ENCODE data around the gene SPNS3.

Gene SPNS3

DNA sequence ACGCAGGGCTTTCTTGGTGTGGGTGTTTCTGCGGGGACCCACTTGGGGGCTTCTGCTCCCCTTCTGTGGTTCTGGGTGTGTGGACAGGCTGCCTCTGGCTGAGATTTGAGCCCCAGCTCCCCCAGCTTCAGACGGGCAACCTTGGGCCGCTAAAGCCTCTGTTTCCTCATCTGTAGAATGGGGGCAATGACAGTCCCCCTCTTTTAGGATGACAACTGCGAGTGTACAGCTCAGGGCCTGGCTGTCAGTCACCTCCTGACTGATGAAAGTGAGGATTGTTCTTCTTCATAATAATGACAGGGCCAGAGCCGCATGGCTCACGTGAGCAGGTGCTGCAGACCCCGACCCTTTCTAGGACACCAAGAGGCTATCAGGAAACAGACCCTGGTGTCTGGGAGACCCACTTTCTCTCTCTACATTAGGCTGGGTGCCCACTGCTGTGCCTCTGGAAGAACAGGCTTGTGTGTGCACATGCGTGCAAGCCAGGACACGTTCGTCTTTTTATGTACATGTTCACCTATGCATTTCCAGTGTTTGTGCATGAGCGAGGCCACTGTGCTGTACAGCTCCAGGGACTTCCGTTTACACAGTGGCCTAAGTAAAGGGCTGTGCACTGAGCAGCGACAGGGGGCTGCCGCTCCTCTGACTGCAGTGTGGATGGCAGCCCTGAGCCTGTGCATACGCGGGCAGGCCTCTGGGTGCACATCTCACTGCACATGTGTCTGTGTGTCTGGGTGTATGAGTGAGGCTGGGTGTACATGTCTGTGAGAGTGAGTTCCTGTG lies 4.6 kb downstream of the SPNS3 start:
- no peaks in the 10 kb centered on the region for H3K27me3 ChIP-seq (ENCODE audit: control insufficient read depth, insufficient read depth, low read length)
- H3K9ac ChIP-seq (ENCODE audit: low read length) = no peak overlapping the region
- no peak overlapping the region for H3K27ac ChIP-seq (ENCODE audit: low read depth, low read length)
- no peaks in the 10 kb centered on the region for H3K4me1 ChIP-seq (ENCODE audit: control insufficient read depth, insufficient read depth, low read length)
- no peak overlapping the region for H3K4me3 ChIP-seq (ENCODE audit: low read length)
- no peaks in the 10 kb centered on the region for H3K36me3 ChIP-seq (ENCODE audit: control insufficient read depth, insufficient read depth, low read length)

DNA sequence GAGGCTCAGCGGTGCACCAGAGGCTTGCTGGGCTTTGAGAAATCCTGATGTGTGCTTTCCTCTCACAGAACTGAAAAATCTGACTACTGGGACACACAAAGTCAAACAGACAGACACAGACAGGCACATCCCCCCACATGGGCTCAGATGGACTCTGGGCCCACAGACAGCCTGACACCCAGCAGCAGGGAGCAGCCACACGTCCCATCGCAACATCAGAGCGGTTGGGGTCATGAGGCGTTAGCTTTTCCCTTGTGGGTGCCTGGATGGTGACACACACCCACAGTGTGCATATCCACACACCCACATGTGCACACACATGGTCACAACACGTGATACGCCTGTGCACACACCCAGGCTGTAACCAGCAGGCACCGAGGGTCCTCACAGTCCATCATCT lies 6.3 kb downstream of the SPNS3 start:
- H3K27ac ChIP-seq (ENCODE audit: low read depth, low read length) = no peak overlapping the region
- no peaks in the 10 kb centered on the region for H3K36me3 ChIP-seq (ENCODE audit: control insufficient read depth, insufficient read depth, low read length)
- no peak overlapping the region for H3K4me3 ChIP-seq (ENCODE audit: low read length)
- H3K27me3 ChIP-seq (ENCODE audit: control insufficient read depth, insufficient read depth, low read length) = no peaks in the 10 kb centered on the region
- no peaks in the 10 kb centered on the region for H3K4me1 ChIP-seq (ENCODE audit: control insufficient read depth, insufficient read depth, low read length)
- no peak overlapping the region for H3K9ac ChIP-seq (ENCODE audit: low read length)

DNA sequence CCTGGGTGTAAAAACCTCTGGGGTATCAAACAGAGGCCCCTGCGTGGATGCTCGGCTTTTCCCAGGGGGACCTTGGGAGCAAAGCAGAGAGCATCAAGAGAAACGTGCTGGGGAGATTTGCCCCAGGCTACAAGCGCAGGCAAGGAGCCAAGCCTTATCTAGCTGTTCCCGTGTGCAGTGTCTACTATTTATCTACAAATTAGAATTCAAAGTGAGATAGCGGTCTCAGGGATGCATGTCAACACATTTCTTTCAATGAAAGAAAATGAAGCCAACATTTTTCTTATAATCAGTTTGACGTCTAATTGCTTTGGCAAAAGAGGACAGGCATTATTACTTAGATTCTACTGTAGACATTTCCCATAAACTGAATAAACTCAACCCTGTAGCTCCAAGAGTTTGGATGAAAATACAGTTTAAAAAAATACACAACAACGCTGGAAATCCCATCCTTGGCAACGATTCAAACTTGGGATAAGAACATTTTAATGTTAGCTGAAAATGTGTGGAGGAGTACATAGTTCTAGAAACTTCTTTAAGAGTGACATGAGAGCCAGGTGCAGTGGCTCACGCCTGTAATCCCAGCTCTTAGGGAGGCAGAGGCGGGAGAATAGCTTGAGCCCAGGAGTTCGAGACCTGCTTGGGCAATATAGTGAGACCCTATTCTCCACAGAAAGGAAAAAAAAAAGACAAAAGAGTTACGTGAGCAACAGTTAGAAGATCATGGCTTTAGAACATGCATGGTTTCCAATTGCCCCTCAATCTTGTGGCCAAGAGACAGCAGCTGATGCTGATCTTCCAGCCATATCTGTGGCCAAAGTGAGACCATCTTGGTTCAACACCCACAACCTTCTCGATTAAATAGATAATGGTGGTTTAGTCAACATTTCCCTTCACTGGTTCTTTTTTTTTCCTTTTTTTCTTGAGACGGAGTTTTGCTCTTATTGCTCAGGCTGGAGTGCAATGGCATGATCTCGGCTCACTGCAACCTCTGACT lies 7.2 kb downstream of the SPNS3 start:
- Histone ChIP-seq H3K27ac (ENCODE audit: low read depth, low read length) (no peak overlapping the region), H3K36me3 (ENCODE audit: control insufficient read depth, insufficient read depth, low read length) (no peaks in the 10 kb centered on the region), H3K27me3 (ENCODE audit: control insufficient read depth, insufficient read depth, low read length) (no peaks in the 10 kb centered on the region), H3K9ac (ENCODE audit: low read length) (no peak overlapping the region), H3K4me3 (ENCODE audit: low read length) (no peak overlapping the region), H3K4me1 (ENCODE audit: control insufficient read depth, insufficient read depth, low read length) (no peaks in the 10 kb centered on the region)

DNA sequence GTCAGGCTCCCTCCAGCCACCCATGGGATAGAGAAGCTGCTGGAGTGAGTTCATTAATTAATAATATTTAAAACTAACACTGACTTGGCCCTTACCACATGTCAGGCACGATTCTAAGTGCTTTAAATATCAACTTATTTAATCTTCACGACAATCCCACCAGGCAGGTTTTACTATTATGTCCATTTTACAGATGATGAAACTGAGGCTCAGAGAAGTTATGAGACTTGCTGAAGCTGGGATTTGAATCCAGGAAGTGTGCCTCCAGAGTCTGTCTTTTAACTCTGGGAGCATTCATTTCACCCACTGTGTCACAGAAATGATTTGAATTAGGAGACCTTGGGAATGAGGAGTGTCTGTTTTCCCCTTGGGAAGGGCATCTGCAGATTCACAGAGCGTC lies 8.8 kb downstream of the SPNS3 start:
- Histone ChIP-seq H3K27ac (ENCODE audit: low read depth, low read length) (no peak overlapping the region), H3K36me3 (ENCODE audit: control insufficient read depth, insufficient read depth, low read length) (no peaks in the 10 kb centered on the region), H3K27me3 (ENCODE audit: control insufficient read depth, insufficient read depth, low read length) (no peaks in the 10 kb centered on the region), H3K4me3 (ENCODE audit: low read length) (no peak overlapping the region), H3K4me1 (ENCODE audit: control insufficient read depth, insufficient read depth, low read length) (no peaks in the 10 kb centered on the region), H3K9ac (ENCODE audit: low read length) (no peak overlapping the region)

DNA sequence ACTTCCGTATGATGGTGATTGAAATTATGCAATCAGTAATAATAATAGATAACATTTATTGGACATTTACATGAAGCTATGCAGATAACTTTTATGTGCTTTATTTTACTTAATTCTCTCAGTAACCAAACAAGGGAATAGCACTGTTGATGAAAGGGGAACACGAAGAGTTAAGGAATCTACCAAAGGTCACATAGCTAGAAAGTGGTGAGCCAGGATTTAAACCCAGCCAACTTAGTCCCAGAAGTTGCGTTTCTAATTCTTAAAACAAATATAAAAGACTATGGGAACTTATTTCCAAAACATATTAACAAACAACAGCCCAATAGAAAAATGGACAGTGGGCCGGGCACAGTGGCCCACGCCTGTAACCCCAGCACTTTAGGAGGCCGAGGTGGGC lies 9.7 kb downstream of the SPNS3 start:
- Histone ChIP-seq H3K27ac (ENCODE audit: low read depth, low read length) (no peak overlapping the region), H3K27me3 (ENCODE audit: control insufficient read depth, insufficient read depth, low read length) (no peaks in the 10 kb centered on the region), H3K9ac (ENCODE audit: low read length) (no peak overlapping the region), H3K36me3 (ENCODE audit: control insufficient read depth, insufficient read depth, low read length) (no peaks in the 10 kb centered on the region), H3K4me3 (ENCODE audit: low read length) (no peak overlapping the region), H3K4me1 (ENCODE audit: control insufficient read depth, insufficient read depth, low read length) (no peaks in the 10 kb centered on the region)

DNA sequence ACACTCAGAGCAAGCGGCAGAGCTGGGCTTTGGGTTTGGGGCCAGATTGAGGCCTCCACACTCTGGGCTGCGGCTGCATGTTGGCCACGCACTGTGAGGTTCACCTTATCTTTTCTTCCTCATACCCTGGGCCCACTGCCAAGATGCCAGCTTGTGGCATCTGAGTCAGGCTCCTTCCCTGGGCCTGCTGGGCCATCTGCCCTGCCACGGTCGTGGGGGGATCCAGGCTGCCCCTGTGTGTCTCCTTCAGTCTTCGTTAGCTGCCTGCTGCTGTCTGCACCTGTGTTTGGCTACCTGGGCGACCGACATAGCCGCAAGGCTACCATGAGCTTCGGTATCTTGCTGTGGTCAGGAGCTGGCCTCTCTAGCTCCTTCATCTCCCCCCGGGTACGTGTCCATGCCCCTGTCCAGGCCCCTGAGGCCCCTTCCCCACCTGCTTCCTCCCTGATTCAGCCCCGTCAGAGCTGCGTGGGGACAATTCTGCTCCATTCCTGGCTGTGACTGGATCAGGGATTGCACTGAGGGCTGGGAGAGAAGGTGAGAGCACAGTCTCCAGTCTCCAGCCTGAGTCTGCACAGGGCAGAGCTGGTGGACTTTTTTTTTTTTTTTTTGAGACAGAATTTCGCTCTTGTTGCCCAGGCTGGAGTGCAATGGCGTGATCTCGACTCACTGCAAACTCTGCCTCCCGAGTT lies 11.2 kb downstream of the SPNS3 start:
- Histone ChIP-seq H3K27ac (ENCODE audit: low read depth, low read length) (no peak overlapping the region), H3K27me3 (ENCODE audit: control insufficient read depth, insufficient read depth, low read length) (no peaks in the 10 kb centered on the region), H3K4me3 (ENCODE audit: low read length) (no peak overlapping the region), H3K36me3 (ENCODE audit: control insufficient read depth, insufficient read depth, low read length) (no peaks in the 10 kb centered on the region), H3K9ac (ENCODE audit: low read length) (no peak overlapping the region), H3K4me1 (ENCODE audit: control insufficient read depth, insufficient read depth, low read length) (no peaks in the 10 kb centered on the region)

DNA sequence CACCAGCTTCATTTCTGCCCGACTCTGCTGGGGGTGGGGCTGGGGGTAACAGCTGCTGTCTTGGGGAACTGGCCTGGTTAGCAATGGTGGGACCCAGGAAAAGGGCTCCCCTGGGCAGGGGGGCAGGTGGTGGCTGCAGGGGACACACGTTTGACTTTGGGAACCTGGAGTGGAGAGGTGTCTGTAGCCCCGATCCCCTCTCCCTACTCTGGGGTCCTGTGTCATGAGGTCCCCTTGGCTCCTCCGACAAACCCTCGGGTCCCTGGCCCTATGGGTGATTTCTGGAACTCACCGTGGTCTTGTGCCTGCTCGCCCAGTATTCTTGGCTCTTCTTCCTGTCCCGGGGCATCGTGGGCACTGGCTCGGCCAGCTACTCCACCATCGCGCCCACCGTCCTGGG lies 12.0 kb downstream of the SPNS3 start:
- Histone ChIP-seq H3K4me3 (ENCODE audit: low read length) (no peak overlapping the region), H3K27me3 (ENCODE audit: control insufficient read depth, insufficient read depth, low read length) (no peaks in the 10 kb centered on the region), H3K36me3 (ENCODE audit: control insufficient read depth, insufficient read depth, low read length) (no peaks in the 10 kb centered on the region), H3K27ac (ENCODE audit: low read depth, low read length) (no peak overlapping the region), H3K4me1 (ENCODE audit: control insufficient read depth, insufficient read depth, low read length) (no peaks in the 10 kb centered on the region), H3K9ac (ENCODE audit: low read length) (no peak overlapping the region)

DNA sequence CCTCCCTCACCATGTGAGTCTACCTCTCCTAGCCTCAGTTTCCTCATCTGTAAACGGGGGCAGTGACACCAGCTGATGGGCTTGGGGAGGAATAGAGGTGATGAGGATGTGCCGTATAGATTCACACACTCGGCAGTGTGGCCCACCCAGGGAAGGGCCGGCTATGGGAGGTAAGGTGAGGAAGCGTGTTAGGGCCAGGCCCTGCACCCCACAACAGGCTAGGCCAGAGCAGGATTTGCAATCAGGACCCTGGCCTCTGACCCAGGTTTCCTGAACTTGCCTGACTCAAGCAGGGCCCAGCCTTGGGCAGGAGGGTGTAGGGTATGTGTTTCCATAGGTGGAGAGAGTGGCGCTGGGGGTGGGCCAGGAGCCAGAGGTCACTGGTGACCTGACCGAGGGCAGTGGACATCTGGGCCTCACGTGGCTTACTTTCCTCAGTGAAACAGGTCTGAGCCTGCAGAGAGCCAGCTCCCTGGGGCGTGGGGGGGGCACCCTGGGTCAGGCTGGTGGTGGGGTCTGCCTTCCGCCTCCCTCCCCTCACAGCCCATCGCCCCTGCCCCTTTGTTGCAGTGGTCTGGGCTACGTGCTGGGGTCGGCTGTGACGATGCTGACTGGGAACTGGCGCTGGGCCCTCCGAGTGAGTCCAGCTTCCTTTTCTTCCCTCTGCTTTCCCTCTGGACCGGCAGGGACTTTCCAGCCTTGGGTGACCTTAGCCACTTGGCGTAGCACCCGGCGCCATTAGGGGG lies 12.8 kb downstream of the SPNS3 start:
- Histone ChIP-seq H3K27ac (ENCODE audit: low read depth, low read length) (no peak overlapping the region), H3K9ac (ENCODE audit: low read length) (no peak overlapping the region), H3K4me3 (ENCODE audit: low read length) (no peak overlapping the region), H3K4me1 (ENCODE audit: control insufficient read depth, insufficient read depth, low read length) (no peaks in the 10 kb centered on the region), H3K27me3 (ENCODE audit: control insufficient read depth, insufficient read depth, low read length) (no peaks in the 10 kb centered on the region), H3K36me3 (ENCODE audit: control insufficient read depth, insufficient read depth, low read length) (no peaks in the 10 kb centered on the region)

DNA sequence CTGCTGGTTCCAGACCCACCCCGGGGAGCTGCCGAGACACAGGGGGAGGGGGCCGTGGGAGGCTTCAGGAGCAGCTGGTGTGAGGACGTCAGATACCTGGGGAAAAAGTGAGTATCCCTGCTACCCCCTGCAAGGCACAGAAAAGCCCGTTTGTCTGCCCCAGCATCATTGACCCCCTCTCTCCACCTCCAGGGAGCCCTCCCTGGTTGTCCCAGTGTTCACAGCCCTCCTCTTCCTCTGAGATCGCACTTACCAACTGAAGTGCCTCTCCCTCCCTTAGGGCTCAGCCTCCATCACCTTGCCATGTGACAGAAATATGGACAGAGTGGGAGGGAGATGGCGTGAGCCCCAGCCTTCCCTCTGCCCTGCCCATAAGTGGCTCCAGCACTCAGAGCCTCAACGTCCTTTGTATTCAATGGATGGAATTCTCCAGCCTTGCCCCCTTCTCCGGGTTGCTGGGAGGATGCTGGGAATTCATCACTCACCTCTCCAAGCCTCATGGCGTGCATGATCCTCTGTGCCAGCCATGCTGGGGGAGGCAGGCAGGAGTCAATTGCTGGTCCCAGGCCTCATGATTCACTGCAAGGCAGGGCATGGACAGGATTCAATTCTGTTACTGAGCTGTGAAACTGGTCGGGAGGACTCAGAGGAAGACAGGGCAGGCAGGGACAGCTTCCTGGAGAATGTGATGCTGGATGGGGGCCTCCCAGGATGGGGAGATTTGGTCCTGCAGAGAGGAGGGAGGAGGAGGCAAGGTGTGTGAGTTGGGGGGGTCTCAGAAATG lies 14.6 kb downstream of the SPNS3 start:
- H3K27ac ChIP-seq (ENCODE audit: low read depth, low read length) = no peak overlapping the region
- H3K4me3 ChIP-seq (ENCODE audit: low read length) = no peak overlapping the region
- no peaks in the 10 kb centered on the region for H3K27me3 ChIP-seq (ENCODE audit: control insufficient read depth, insufficient read depth, low read length)
- H3K4me1 ChIP-seq (ENCODE audit: control insufficient read depth, insufficient read depth, low read length) = no peaks in the 10 kb centered on the region
- H3K36me3 ChIP-seq (ENCODE audit: control insufficient read depth, insufficient read depth, low read length) = no peaks in the 10 kb centered on the region
- H3K9ac ChIP-seq (ENCODE audit: low read length) = no peak overlapping the region

DNA sequence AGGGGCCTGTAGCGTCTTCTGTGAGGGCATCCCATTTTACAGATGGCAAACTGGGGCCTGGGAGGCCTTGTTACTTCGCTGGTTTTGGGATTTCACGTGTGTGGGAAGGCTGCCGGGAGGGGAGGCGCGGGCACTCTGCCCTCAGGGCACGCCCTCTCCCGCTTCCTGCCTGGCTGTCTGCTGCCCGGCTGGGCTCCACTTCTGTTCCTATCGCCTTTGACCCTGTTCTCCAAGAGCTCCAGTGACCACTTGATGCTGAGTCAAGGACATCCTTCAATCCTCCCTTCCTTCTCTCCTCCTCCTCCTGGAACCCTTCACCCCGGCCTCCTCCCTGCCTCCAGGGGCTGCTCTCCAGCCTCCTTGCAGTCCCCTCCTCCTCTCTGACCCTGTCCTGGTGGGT lies 16.0 kb downstream of the SPNS3 start:
- H3K36me3 ChIP-seq (ENCODE audit: control insufficient read depth, insufficient read depth, low read length) = no peaks in the 10 kb centered on the region
- no peaks in the 10 kb centered on the region for H3K4me1 ChIP-seq (ENCODE audit: control insufficient read depth, insufficient read depth, low read length)
- no peak overlapping the region for H3K4me3 ChIP-seq (ENCODE audit: low read length)
- no peaks in the 10 kb centered on the region for H3K27me3 ChIP-seq (ENCODE audit: control insufficient read depth, insufficient read depth, low read length)
- no peak overlapping the region for H3K27ac ChIP-seq (ENCODE audit: low read depth, low read length)
- no peak overlapping the region for H3K9ac ChIP-seq (ENCODE audit: low read length)

DNA sequence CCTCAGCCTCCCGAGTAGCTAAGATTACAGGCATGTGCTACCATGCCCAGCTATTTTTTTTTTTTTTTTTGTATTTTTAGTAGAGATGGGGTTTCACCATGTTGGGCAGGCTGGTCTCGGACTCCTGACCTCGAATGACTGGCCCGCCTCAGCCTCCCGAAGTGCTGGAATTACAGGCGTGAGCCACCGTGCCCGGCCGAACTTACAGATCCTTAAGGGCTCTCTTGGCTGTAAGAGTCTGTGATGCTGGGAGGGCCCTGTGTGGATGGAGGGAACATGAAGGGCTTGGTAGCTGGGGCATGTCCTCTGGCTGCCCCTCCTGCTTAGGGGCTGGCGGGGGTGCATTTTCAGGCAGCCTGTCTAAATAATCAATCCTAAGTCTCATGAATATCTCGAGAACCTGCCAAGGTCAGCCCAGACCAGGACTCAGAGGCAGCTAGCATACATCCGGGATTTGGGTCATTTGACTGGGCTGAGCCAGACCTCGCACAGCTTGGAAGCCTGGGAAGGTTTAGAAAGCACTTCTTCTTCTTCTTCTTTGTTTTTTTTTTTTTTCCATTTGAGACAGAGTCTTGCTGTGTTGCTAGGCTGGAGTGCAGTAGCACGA lies 17.1 kb downstream of the SPNS3 start:
- H3K4me3 ChIP-seq (ENCODE audit: low read length) = no peak overlapping the region
- no peaks in the 10 kb centered on the region for H3K4me1 ChIP-seq (ENCODE audit: control insufficient read depth, insufficient read depth, low read length)
- no peaks in the 10 kb centered on the region for H3K36me3 ChIP-seq (ENCODE audit: control insufficient read depth, insufficient read depth, low read length)
- H3K9ac ChIP-seq (ENCODE audit: low read length) = no peak overlapping the region
- H3K27ac ChIP-seq (ENCODE audit: low read depth, low read length) = no peak overlapping the region
- no peaks in the 10 kb centered on the region for H3K27me3 ChIP-seq (ENCODE audit: control insufficient read depth, insufficient read depth, low read length)
